ENCODE measurements around the gene CDRT4. TPM values are rescaled to one million over a fixed set of nuclear protein-coding genes. Genes with fewer than 3 reads are reported as not detected.

CDRT4 gene
- polyA plus RNA-seq, 1 of the 3 experiments (the other 2 are of a cell fraction): 4.6 TPM

DNA sequence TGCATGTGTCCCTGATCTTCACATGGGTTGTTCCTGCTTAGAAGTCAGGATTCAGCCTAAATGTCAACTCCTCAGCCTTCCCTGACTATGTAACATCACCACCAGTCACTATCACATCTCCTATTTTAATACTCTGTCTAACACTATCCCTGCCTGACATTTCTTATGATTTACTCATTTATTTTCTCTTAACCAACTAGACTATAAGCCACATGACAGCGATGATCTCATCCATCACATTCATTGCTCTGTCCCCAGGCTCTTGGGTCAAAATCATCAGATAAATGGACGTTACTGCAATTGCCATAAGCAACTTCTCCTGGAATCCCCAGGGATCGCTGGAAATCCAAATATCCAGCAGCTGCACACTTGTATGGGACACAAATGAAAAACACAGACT, 15.7 kb downstream of the CDRT4 start:
- ChIA-PET POLR2A (no interaction called here), CTCF (interaction anchor here (0.6 to 1.5 kb wide), 2 partner anchors 51 to 204 kb away, joined by 4 read pairs; no protein-coding TSS in a partner anchor)
- H3K4me2 ChIP-seq: no peak overlapping the region
- peaks cover under 1% of the 10 kb centered on the region for H3F3A ChIP-seq (replicated peaks; ENCODE audit: insufficient read depth)
- no peak overlapping the region for H3K9ac ChIP-seq
- no peak overlapping the region for H3K27ac ChIP-seq (ENCODE audit: low read depth in 2 of 2, low read length in 1 of 2)
- H3K79me2 ChIP-seq (ENCODE audit: insufficient read depth): no peaks in the 10 kb centered on the region
- H3K9me3 ChIP-seq: 0 out of 2 replicates have a peak, but pooled peaks cover 3% of the 10 kb centered on the region
- no peak for DNase-seq
- no peak overlapping the region for H2AFZ ChIP-seq (ENCODE audit: low read depth)
- no peak for TF ChIP-seq FOXJ3 (CRISPR knock-in tag; IDR thresholded peaks at IDR 0.05)
- peak; percentile 65 for TF ChIP-seq PBX3 (IDR thresholded peaks at IDR 0.05)
- peaks cover 12 to 13% of the 10 kb centered on the region in 2 experiments; a peak in 3 of 4 replicates for H3K4me1 ChIP-seq (ENCODE audit: control insufficient read depth in 1 of 2, insufficient read depth in 2 of 2, low read depth in 1 of 2, low read length in 1 of 2)
- no peaks in the 10 kb centered on the region for H3K9me2 ChIP-seq
- no peaks in the 10 kb centered on the region for H3K36me3 ChIP-seq (replicated peaks in 1 of 2; ENCODE audit: control insufficient read depth in 1 of 2, insufficient read depth in 2 of 2, low read length in 1 of 2)
- H4K20me1 ChIP-seq (ENCODE audit: insufficient read depth): no peaks in the 10 kb centered on the region
- H3K4me3 ChIP-seq (ENCODE audit: low read depth in 2 of 2, low read length in 1 of 2): no peak overlapping the region
- no peaks in the 10 kb centered on the region for H3K27me3 ChIP-seq (ENCODE audit: insufficient read depth)
- 70% methylated on average over 3 of the region's 3 CpGs for WGBS (ENCODE audit: low lambda C conversion rate)

GRCh38 chr17:15448580-15448956, 18.9 kb downstream of the CDRT4 start:
- ChIA-PET CTCF (no interaction called here), POLR2A (no interaction called here)
- Histone ChIP-seq H3K9me2 (no peaks in the 10 kb centered on the region), H2AFZ (ENCODE audit: low read depth) (no peak overlapping the region), H3K27ac (ENCODE audit: low read depth in 2 of 2, low read length in 1 of 2) (no peak overlapping the region), H3K4me3 (ENCODE audit: low read depth in 2 of 2, low read length in 1 of 2) (no peak overlapping the region), H3K4me1 (ENCODE audit: control insufficient read depth in 1 of 2, insufficient read depth in 2 of 2, low read depth in 1 of 2, low read length in 1 of 2) (peaks cover 20% of the 10 kb centered on the region in 2 experiments), H4K20me1 (ENCODE audit: insufficient read depth) (no peaks in the 10 kb centered on the region), H3K9me3 (no peaks in the 10 kb centered on the region), H3K36me3 (replicated peaks in 1 of 2; ENCODE audit: control insufficient read depth in 1 of 2, insufficient read depth in 2 of 2, low read length in 1 of 2) (no peaks in the 10 kb centered on the region), H3K79me2 (ENCODE audit: insufficient read depth) (no peaks in the 10 kb centered on the region), H3K9ac (no peak overlapping the region), H3K4me2 (no peak overlapping the region), H3F3A (replicated peaks; ENCODE audit: insufficient read depth) (peaks cover 10% of the 10 kb centered on the region), H3K27me3 (ENCODE audit: insufficient read depth) (no peaks in the 10 kb centered on the region)
- no peak for TF ChIP-seq NRF1 (IDR thresholded peaks at IDR 0.05; ENCODE audit: low read depth, low read length)
- TF ChIP-seq RCOR1 (IDR thresholded peaks at IDR 0.05; ENCODE audit: low read length): no peak
- TF ChIP-seq IRF3 (IDR thresholded peaks at IDR 0.05; ENCODE audit: low read depth, low read length): no peak
- TF ChIP-seq USF2 (IDR thresholded peaks at IDR 0.05; ENCODE audit: borderline replicate concordance, low read depth, low read length): no peak
- no peak for TF ChIP-seq RXRA (IDR thresholded peaks at IDR 0.05; ENCODE audit: borderline replicate concordance, low read depth)
- TF ChIP-seq NFIC (IDR thresholded peaks at IDR 0.05; ENCODE audit: borderline replicate concordance): no peak
- TF ChIP-seq FOSL2 (IDR thresholded peaks at IDR 0.05; ENCODE audit: borderline replicate concordance, low read depth): no peak
- TF ChIP-seq POLR2AphosphoS5 (IDR thresholded peaks at IDR 0.05; ENCODE audit: low read depth, low read length): no peak
- TF ChIP-seq, protein P1, sequence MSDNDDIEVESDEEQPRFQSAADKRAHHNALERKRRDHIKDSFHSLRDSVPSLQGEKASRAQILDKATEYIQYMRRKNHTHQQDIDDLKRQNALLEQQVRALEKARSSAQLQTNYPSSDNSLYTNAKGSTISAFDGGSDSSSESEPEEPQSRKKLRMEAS (IDR thresholded peaks at IDR 0.05; ENCODE audit: low read depth): no peak
- no peak for TF ChIP-seq MXI1 (IDR thresholded peaks at IDR 0.05; ENCODE audit: low read depth, low read length)
- no peak for TF ChIP-seq TAF1 (IDR thresholded peaks at IDR 0.05; ENCODE audit: borderline replicate concordance, low read depth, low read length)
- TF ChIP-seq RAD21 (IDR thresholded peaks at IDR 0.05; ENCODE audit: low read length): no peak
- TF ChIP-seq CHD2 (IDR thresholded peaks at IDR 0.05; ENCODE audit: low read length, partially characterized antibody): no peak
- no peak for TF ChIP-seq SMC3 (IDR thresholded peaks at IDR 0.05; ENCODE audit: low read depth, low read length)
- TF ChIP-seq ELF1 (IDR thresholded peaks at IDR 0.05): no peak
- no peak for TF ChIP-seq GATA2 (CRISPR knock-in tag; IDR thresholded peaks at IDR 0.05)
- DNase-seq: no peak
- 97% methylated on average over 7 of the region's 7 CpGs for WGBS (ENCODE audit: low lambda C conversion rate)

Data from SK-N-SH (cell line).